MCF 10A (cell line): ENCODE measurements around the gene PIGU. TPM values are rescaled to one million over a fixed set of nuclear protein-coding genes. Genes with fewer than 3 reads are reported as not detected.
A peak's percentile ranks its signal among the peaks of the same experiment; 100 is the strongest.

Experiments used
- BruUV-seq: library from RNA; stranded (reverse); fragments of 400-500 nt; replicated peaks from 2 replicates; lab custom pipeline; 2021; lab: Mats Ljungman, UMichigan
- CTCF ChIA-PET: fragments of 300-600 bp; sonication (Branson Sonifier 250); formaldehyde crosslinking; extraction: SDS; loops from one replicate; lab custom pipeline; 2021; ENCODE audit warnings: antibody characterized with exemption, inconsistent platforms; lab: Yijun Ruan, JAX
- POLR2A ChIA-PET: fragments of 300-600, 350-650 bp; sonication (Branson Sonifier 250); formaldehyde crosslinking; extraction: SDS; loops from one replicate; lab custom pipeline; 2020; ENCODE audit warnings: antibody characterized with exemption, inconsistent platforms; lab: Yijun Ruan, JAX
- DNase-seq: peaks from one replicate; pipeline ENCODE4 v3.0.0-alpha.2; 2018; ENCODE audit not compliant: unreplicated experiment
- H3K27ac Mint-ChIP-seq: one replicate; pipeline ENCODE4 v1.8.0; 2022; ENCODE audit warnings: mild to moderate bottlenecking, low read depth, mixed read lengths; ENCODE audit not compliant: unreplicated experiment
- H3K27me3 Mint-ChIP-seq: one replicate; pipeline ENCODE4 v1.8.0; 2022; ENCODE audit warnings: mixed read lengths; ENCODE audit not compliant: insufficient read depth, unreplicated experiment
- H3K36me3 Mint-ChIP-seq: one replicate; pipeline ENCODE4 v1.8.0; 2022; ENCODE audit warnings: mild to moderate bottlenecking, moderate library complexity, mixed read lengths; ENCODE audit not compliant: insufficient read depth, unreplicated experiment
- H3K4me1 Mint-ChIP-seq: one replicate; pipeline ENCODE4 v1.8.0; 2022; ENCODE audit warnings: mixed read lengths; ENCODE audit not compliant: insufficient read depth, unreplicated experiment
- H3K4me3 Mint-ChIP-seq: one replicate; pipeline ENCODE4 v1.8.0; 2022; ENCODE audit warnings: mild to moderate bottlenecking, moderate library complexity, mixed read lengths; ENCODE audit not compliant: unreplicated experiment
- H3K9me3 Mint-ChIP-seq: one replicate; pipeline ENCODE4 v1.8.0; 2022; ENCODE audit warnings: mixed read lengths; ENCODE audit not compliant: unreplicated experiment
- intact Hi-C: fragments of 100-400 bp; cut with micrococcal nuclease; formaldehyde crosslinking; loops from 2 replicates; pipeline ENCODE4 v1.14.1; 2022
- total RNA-seq: library from RNA; stranded (reverse); gene quantifications from 2 replicates; pipeline ENCODE4 v1.2.3, GENCODE V29; 2022
- TF ChIP-seq, protein P1 (sequence below): fragments of 200-600 bp; IDR thresholded peaks from one replicate; pipeline ENCODE4 v1.8.0; 2022; ENCODE audit warnings: antibody characterized with exemption, mild to moderate bottlenecking; ENCODE audit not compliant: unreplicated experiment

PIGU gene
- total RNA-seq, 1 experiment from 2014 or later, result 14.5 TPM

DNA sequence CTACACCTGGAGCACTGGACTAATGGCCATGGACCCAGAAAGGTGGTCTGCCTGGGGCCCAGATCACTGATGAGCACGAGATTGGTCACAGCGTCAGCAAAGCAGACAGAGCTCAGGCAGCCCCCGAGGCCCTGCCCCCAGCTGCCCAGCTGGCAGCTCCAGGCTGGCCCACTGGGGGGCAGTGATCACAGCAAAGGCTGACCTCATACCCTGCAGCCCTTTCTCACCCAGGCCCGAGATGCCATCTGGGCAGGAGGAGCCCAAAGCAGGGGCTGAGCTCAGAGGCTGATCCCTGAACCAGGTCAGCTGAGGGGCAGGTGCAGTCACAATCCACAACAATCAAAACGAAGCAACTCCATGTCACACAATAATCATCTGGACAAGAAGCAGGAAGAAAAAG, 114.3 kb downstream of the PIGU start:
- intact Hi-C loops, result no loop called here

DNA sequence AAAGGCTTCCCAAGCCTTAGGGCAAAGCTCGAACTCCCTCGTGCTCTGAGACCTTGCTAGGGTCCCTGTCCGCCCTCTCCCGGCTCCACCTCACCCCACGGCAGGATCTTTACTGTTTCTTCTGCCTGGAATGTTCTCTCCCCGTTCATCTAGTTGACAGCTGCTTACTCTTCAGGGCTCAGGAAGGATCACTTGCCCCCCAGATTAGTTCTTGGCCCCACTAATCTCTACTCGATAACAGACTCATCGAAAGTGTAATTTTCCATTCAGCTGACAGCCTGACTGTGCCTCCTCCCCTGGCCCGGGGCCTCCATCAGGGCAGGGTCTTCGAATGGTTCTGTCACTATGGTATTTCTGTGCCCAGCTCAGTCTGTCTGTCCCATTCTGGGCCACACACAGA, 115.2 kb downstream of the PIGU start:
- TF ChIP-seq, protein P1, sequence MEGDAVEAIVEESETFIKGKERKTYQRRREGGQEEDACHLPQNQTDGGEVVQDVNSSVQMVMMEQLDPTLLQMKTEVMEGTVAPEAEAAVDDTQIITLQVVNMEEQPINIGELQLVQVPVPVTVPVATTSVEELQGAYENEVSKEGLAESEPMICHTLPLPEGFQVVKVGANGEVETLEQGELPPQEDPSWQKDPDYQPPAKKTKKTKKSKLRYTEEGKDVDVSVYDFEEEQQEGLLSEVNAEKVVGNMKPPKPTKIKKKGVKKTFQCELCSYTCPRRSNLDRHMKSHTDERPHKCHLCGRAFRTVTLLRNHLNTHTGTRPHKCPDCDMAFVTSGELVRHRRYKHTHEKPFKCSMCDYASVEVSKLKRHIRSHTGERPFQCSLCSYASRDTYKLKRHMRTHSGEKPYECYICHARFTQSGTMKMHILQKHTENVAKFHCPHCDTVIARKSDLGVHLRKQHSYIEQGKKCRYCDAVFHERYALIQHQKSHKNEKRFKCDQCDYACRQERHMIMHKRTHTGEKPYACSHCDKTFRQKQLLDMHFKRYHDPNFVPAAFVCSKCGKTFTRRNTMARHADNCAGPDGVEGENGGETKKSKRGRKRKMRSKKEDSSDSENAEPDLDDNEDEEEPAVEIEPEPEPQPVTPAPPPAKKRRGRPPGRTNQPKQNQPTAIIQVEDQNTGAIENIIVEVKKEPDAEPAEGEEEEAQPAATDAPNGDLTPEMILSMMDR, result no peak
- BruUV-seq, result no TSS peak
- Mint-ChIP-seq H3K27me3 (no peaks in the 10 kb centered on the region), H3K4me3 (no peak overlapping the region), H3K4me1 (peaks cover 16% of the 10 kb centered on the region), H3K27ac (no peak overlapping the region), H3K9me3 (no peaks in the 10 kb centered on the region), H3K36me3 (peaks cover 7% of the 10 kb centered on the region)
- ChIA-PET POLR2A (interaction anchor here (0.9 kb wide), 1 partner anchor 10 kb away, joined by 3 read pairs; no protein-coding TSS in a partner anchor), CTCF (interaction anchor here (0.6 to 3.5 kb wide), 9 partner anchors 10 to 708 kb away, joined by 3 to 15 read pairs (median 4); no protein-coding TSS in a partner anchor)
- intact Hi-C loops, result no loop called here
- DNase-seq, result no peak

More for the DNA sequence above, 114.3 kb downstream of the PIGU start:
- H3K4me3 Mint-ChIP-seq, result no peak overlapping the region
- peaks cover 7% of the 10 kb centered on the region for H3K36me3 Mint-ChIP-seq
- CTCF ChIA-PET, result interaction anchor here (1.0 to 3.5 kb wide), 5 partner anchors 9 to 248 kb away, joined by 3 to 15 read pairs (median 5); no protein-coding TSS in a partner anchor
- POLR2A ChIA-PET, result interaction anchor here (0.6 to 1.4 kb wide), 3 partner anchors 47 to 210 kb away, joined by 3 to 4 read pairs (median 4); partner anchors contain the start of gene DYNLRB1
- no peaks in the 10 kb centered on the region for H3K27me3 Mint-ChIP-seq
- H3K9me3 Mint-ChIP-seq, result no peaks in the 10 kb centered on the region
- TF ChIP-seq, protein P1, result no peak
- BruUV-seq, result no TSS peak
- no peak for DNase-seq
- H3K4me1 Mint-ChIP-seq, result peaks cover 8% of the 10 kb centered on the region
- no peak overlapping the region for H3K27ac Mint-ChIP-seq

DNA sequence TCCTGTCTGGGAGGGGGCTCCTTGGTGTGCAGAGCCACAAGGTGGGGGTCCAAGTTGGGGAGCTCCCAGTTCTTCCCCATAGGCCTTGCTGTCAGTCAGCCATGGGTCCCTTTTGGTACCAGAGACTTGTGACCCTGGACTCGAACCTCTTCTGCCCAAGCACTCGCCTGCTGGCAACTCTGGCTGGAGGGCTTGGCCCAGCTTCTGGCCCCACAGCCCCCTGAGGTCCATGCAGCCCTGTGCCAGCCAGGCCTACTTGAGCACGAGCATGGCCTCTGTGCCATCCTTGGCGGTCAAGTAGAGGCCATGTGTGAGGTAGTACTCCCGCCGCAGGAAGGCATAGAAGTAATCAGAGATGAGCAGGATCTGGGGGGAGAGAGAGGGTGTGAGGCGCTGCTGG, 116.3 kb downstream of the PIGU start:
- no peak overlapping the region for H3K4me3 Mint-ChIP-seq
- intact Hi-C loops, result no loop called here
- no peaks in the 10 kb centered on the region for H3K27me3 Mint-ChIP-seq
- BruUV-seq, result no TSS peak
- ChIA-PET POLR2A (no interaction called here), CTCF (interaction anchor here (0.6 kb wide), 1 partner anchor 770 kb away, joined by 3 read pairs; no protein-coding TSS in a partner anchor)
- no peak overlapping the region for H3K27ac Mint-ChIP-seq
- TF ChIP-seq, protein P1, result no peak
- peaks cover 16% of the 10 kb centered on the region for H3K4me1 Mint-ChIP-seq
- DNase-seq, result no peak
- H3K36me3 Mint-ChIP-seq, result peaks cover 7% of the 10 kb centered on the region
- no peaks in the 10 kb centered on the region for H3K9me3 Mint-ChIP-seq

DNA sequence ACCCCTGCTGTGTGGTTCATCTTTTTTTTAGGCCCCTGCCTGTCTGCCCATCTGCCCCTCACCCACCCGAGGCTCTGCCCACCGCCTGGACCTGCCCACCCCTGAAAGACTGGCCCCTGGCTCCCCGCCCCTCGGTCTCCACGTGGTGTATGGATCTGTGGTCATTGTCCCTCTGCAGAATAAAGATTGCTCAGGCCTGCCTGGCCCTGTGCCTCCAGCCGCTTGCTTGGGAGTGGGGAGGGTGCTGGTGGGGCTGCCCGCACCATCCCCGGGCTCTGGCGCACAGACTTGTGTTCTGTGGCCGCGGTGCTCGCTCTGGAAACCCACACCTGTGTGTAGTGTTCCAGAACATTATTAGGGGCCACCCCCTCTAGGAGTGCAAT, 116.8 kb downstream of the PIGU start:
- intact Hi-C loops, result no loop called here
- ChIA-PET POLR2A (no interaction called here), CTCF (no interaction called here)
- peak overlapping the region; percentile 40 for H3K4me3 Mint-ChIP-seq
- no peak for DNase-seq
- peaks cover 7% of the 10 kb centered on the region for H3K36me3 Mint-ChIP-seq
- peaks cover 16% of the 10 kb centered on the region for H3K4me1 Mint-ChIP-seq
- BruUV-seq, result no TSS peak
- no peak overlapping the region for H3K27ac Mint-ChIP-seq
- no peaks in the 10 kb centered on the region for H3K27me3 Mint-ChIP-seq
- no peaks in the 10 kb centered on the region for H3K9me3 Mint-ChIP-seq
- TF ChIP-seq, protein P1, result no peak
